Stimulated activated naive CD4-positive, alpha-beta T cell (primary cell): Measurements from ENCODE around the gene FBLN1.

Experiments used
- DNase-seq, 6 experiments: peaks; one replicate each; lab custom pipeline; 2025; lab: John Stamatoyannopoulos, UW

Gene FBLN1

GRCh38 chr22:45640941-45641621 lies 138.4 kb downstream of the FBLN1 start:
- no peak for DNase-seq

- no peak for DNase-seq
These were observed 140.3 kb downstream of the FBLN1 start for GRCh38 chr22:45642986-45643385.

GRCh38 chr22:45644714-45645113 lies 142.0 kb downstream of the FBLN1 start:
- DNase-seq = no peak

- DNase-seq = no peak
These were observed 142.5 kb downstream of the FBLN1 start for GRCh38 chr22:45645150-45645525.

- DNase-seq = peak; percentile 39 to 79 (median 64)
These were observed 143.1 kb downstream of the FBLN1 start for GRCh38 chr22:45645526-45646414.

GRCh38 chr22:45647532-45648225 lies 145.0 kb downstream of the FBLN1 start:
- no peak for DNase-seq

- DNase-seq = no peak
These were observed 145.8 kb downstream of the FBLN1 start for GRCh38 chr22:45648301-45649117.

GRCh38 chr22:45649809-45650208 lies 147.1 kb downstream of the FBLN1 start:
- DNase-seq = no peak

GRCh38 chr22:45650721-45651120 lies 148.0 kb downstream of the FBLN1 start:
- DNase-seq = no peak
